ENCODE results near the gene DNER.

Gene DNER

DNA sequence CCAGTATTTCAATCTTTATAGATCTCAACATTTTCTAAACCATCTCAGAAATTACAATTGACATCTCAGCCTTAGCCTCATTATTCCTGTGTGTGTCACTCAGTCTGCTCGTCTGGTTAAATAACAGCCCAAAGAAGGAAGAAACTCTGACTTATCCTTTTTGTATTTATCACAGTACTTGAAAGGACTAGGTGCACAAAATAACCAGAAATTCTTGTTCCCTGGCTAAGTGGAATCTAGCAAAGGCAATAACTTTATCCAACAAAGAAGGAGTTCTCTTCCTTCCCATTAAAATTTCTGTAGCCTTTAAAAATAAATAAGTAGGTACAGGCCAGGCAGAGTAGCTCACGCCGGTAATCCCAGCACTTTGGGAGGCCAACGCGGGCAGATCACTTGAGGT is 303.4 kb downstream of the DNER start:
- no peak overlapping the region for H3K4me3 ChIP-seq (ENCODE audit: low read length)
- no peak for DNase-seq (ENCODE audit: low read depth)
- TF ChIP-seq, protein P1, sequence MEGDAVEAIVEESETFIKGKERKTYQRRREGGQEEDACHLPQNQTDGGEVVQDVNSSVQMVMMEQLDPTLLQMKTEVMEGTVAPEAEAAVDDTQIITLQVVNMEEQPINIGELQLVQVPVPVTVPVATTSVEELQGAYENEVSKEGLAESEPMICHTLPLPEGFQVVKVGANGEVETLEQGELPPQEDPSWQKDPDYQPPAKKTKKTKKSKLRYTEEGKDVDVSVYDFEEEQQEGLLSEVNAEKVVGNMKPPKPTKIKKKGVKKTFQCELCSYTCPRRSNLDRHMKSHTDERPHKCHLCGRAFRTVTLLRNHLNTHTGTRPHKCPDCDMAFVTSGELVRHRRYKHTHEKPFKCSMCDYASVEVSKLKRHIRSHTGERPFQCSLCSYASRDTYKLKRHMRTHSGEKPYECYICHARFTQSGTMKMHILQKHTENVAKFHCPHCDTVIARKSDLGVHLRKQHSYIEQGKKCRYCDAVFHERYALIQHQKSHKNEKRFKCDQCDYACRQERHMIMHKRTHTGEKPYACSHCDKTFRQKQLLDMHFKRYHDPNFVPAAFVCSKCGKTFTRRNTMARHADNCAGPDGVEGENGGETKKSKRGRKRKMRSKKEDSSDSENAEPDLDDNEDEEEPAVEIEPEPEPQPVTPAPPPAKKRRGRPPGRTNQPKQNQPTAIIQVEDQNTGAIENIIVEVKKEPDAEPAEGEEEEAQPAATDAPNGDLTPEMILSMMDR (conservative IDR thresholded peaks at IDR 0.05; ENCODE audit: low read length): no peak

DNA sequence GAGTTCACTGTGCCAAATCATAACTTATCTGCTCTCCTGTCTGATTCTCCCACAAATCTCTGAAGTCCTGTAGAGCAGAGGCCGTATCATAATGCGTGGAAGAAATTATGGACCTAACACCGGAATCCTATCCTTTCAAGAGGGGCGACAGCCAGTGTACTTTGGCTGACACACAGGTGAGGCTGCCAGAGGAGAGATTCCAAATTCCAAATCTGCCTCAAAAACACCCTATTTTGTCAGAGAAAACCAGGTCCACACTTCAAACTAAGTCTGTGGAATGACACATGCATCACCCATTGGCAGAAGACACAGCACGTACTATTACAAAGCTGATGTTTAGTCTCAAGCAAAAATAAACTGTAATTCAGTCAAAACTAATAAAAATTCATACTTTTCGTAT is 304.1 kb downstream of the DNER start:
- TF ChIP-seq, protein P1 (conservative IDR thresholded peaks at IDR 0.05; ENCODE audit: low read length): no peak
- no peak overlapping the region for H3K4me3 ChIP-seq (ENCODE audit: low read length)
- DNase-seq (ENCODE audit: low read depth): no peak

DNA sequence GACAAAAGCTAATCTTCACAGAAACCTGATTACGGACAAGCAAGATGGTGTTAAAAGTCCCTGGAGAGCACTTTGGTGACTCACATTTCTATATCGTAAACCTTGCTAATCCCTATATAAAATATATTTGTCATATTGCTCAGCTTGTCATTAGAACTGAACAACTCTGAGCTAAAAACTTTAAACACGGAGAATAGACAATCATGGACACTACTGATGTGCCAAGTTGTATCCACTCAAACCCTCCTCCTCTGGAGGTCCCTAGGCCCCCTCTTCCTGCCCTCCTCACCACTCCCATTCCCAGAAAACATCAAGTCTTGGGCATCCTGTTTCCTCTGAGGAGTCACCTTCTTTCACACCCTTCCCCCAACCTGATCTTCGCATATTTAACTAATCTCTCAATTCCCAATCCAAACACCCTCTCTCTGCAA is 304.6 kb downstream of the DNER start:
- DNase-seq (ENCODE audit: low read depth): no peak
- TF ChIP-seq, protein P1 (conservative IDR thresholded peaks at IDR 0.05; ENCODE audit: low read length): no peak
- H3K4me3 ChIP-seq (ENCODE audit: low read length): no peak overlapping the region

DNA sequence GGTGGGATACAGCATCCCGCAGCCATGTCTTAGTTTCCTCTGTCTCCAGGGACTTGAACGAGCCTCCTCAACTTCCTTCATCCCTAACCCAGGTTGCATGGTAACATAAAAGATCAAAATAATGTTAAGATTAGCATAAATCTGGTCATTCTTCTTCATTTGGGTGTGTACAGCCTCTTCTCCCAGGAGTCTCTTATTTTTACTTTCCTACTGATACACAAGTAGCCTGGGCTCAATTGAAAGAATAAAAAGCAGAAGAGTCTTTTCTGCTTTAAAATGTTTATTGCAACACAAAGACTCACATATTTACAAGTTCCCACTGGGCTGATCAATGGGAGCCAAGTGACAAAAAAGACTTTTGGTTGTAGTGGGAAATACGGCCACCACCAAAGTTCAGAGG is 305.4 kb downstream of the DNER start:
- TF ChIP-seq, protein P1 (conservative IDR thresholded peaks at IDR 0.05; ENCODE audit: low read length): no peak
- no peak for DNase-seq (ENCODE audit: low read depth)
- no peak overlapping the region for H3K4me3 ChIP-seq (ENCODE audit: low read length)

DNA sequence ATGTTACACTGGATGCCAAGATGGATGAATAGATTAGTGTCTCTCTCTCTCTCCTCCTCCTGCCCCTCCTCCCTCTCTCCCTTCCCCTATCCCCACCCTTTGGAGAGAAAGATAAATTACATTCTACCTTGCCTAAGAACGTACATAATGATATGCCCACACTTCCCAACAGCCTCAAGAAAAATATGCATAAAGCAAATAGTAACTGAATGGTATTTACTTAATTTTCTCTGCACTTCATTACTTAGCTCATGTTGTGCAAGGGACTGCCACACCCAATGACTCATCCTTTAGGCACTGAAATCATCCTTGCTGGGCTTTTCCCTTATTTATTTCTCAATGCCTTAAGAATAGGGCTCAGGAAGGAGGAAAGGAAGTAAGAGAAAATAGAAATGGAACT is 306.0 kb downstream of the DNER start:
- TF ChIP-seq, protein P1 (conservative IDR thresholded peaks at IDR 0.05; ENCODE audit: low read length): no peak
- no peak overlapping the region for H3K4me3 ChIP-seq (ENCODE audit: low read length)
- peak; percentile 95 for DNase-seq (ENCODE audit: low read depth)

DNA sequence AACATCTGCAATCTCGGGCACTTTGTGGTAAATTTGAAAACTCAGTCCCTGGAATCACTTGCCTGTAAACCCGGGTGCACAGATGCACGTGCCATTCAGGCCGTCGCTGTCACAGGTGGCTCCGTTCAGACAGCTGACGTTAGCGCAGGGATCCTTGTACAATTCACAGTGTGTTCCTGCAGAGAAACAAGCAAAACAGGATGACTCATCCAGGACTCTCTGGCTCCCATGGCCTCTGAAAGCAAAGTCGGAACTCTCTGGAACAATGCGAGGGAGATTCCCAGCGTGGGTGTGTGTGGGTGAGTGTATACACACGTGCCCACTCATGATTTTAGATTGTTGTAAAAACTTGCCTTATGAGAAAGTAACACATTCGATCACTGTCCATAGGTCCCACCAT is 307.2 kb downstream of the DNER start:
- H3K4me3 ChIP-seq (ENCODE audit: low read length): peak overlapping the region; percentile 7; the same call in 1 of the 2 replicates
- TF ChIP-seq, protein P1 (conservative IDR thresholded peaks at IDR 0.05; ENCODE audit: low read length): no peak
- DNase-seq (ENCODE audit: low read depth): peak; percentile 82

DNA sequence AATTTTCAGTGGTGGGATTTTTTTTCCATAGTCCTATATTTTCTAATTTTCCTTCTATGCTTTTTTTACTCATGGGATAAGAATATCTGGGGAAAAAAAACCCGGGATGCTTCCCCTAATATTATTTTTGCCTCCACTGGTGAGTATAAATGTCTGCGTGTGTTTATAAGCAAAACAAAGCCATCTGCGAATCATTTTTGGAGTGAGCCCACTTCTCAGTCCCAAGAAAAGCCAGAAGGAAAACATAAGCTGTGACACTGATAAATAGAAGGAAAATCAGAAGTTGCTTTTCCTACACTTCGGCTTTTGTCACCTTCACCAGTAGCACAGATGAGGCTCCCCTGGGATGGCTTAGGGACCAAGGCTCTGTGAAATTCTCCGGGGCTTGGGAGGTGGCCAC is 308.6 kb downstream of the DNER start:
- no peak for DNase-seq (ENCODE audit: low read depth)
- TF ChIP-seq, protein P1 (conservative IDR thresholded peaks at IDR 0.05; ENCODE audit: low read length): no peak
- H3K4me3 ChIP-seq (ENCODE audit: low read length): no peak overlapping the region
